ENCODE data around the gene TINCR.

DNA sequence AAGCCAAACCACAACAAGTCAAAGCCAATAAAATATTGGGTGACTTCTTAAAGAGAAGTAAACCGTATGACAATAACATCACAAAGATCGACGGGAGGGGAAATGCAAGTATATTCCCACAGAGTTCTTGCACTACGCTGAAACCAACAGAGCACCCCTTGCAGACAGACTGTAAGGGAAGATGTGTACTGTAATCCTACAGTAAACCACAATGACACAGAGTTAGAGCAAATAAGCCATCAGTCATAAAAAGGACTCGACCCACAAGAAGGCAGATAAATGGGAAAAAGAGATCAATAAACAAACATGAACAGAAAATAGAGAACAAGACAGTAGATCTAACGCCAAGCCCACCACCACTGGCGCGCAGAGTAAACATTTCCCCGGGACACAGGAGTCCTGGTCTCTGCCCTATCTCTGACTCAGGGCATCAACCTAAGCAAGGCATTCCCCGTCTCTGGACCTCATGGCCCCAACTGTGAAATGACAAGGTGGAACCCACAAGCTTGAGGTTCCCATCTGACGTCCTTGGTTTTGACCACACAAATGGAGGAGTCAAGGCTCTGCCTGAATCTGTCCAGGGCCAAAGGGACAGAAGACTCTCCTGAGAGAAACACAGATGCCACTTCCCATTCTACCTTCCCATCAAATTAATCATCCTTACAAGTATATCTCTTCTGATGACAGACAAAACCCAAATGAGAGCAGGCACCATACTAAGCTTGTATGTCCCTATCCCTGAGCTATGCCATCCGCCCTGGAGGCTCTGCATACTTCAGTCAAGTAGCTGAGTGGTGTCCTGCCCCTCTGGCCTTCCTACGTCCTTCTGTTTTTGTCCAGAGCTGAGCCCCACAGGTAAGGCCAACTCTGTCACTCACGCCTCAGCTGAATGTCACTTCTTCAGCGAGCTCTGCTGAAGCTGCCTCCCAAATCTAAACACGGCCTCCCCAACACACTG is 39.8 kb upstream of the TINCR start:
- TF ChIP-seq, protein P1, sequence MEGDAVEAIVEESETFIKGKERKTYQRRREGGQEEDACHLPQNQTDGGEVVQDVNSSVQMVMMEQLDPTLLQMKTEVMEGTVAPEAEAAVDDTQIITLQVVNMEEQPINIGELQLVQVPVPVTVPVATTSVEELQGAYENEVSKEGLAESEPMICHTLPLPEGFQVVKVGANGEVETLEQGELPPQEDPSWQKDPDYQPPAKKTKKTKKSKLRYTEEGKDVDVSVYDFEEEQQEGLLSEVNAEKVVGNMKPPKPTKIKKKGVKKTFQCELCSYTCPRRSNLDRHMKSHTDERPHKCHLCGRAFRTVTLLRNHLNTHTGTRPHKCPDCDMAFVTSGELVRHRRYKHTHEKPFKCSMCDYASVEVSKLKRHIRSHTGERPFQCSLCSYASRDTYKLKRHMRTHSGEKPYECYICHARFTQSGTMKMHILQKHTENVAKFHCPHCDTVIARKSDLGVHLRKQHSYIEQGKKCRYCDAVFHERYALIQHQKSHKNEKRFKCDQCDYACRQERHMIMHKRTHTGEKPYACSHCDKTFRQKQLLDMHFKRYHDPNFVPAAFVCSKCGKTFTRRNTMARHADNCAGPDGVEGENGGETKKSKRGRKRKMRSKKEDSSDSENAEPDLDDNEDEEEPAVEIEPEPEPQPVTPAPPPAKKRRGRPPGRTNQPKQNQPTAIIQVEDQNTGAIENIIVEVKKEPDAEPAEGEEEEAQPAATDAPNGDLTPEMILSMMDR (conservative IDR thresholded peaks at IDR 0.05; ENCODE audit: low read length) = no peak
- TF ChIP-seq EZH2phosphoT487 (IDR thresholded peaks at IDR 0.05; ENCODE audit: borderline replicate concordance, low read depth, low read length) = no peak

All from OCI-LY7 (cell line).